ENCODE measurements around the gene ARHGEF39.

DNA sequence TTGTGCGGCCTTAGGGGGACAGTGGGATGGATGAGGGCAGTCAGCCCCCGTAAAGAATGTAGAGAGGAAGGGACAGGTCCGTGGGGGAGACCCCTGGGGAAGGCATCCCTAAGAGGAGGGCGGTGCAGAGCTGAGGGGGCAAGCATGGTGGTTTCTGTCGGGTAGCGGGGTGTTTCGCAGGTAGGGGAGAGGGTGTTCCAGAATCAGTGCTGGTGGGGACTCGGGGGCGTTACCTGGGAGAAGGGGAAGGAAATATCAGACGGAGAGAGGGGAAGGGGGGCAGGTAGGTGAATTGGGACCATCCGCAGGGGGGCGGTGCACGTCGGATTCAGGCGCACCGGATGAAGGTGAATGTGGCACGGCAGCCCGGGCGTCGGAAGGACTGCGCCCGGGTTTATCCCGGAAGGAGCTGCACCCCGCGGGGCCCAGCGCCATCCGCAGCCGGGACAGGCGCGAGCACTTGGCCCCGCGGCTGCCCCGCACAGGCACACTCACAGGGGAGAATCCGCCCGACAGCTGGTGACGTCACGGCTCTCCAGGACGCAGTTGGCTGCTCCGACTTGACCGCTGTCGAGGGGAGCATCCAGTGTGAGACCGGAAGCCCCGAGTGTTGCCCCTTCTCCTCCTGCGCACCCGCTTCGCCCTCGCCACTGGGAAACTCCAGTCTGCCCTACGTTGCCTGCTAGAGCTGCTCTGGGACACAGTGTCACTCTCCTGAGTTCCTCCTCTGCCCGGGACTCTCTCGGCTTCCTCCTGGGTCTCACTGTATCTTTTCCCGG, 48.1 kb downstream of the ARHGEF39 start:
- TF ChIP-seq, protein P1, sequence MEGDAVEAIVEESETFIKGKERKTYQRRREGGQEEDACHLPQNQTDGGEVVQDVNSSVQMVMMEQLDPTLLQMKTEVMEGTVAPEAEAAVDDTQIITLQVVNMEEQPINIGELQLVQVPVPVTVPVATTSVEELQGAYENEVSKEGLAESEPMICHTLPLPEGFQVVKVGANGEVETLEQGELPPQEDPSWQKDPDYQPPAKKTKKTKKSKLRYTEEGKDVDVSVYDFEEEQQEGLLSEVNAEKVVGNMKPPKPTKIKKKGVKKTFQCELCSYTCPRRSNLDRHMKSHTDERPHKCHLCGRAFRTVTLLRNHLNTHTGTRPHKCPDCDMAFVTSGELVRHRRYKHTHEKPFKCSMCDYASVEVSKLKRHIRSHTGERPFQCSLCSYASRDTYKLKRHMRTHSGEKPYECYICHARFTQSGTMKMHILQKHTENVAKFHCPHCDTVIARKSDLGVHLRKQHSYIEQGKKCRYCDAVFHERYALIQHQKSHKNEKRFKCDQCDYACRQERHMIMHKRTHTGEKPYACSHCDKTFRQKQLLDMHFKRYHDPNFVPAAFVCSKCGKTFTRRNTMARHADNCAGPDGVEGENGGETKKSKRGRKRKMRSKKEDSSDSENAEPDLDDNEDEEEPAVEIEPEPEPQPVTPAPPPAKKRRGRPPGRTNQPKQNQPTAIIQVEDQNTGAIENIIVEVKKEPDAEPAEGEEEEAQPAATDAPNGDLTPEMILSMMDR (IDR thresholded peaks at IDR 0.05; ENCODE audit: insufficient read depth, low read length): no peak
- TF ChIP-seq POLR2AphosphoS5 (IDR thresholded peaks at IDR 0.05; ENCODE audit: low read depth): no peak
